GM21786 (cell line): ENCODE data around the gene ZNF74.

Source experiments
- ATAC-seq: cut with Tn5 transposase; IDR thresholded peaks from one replicate; pipeline ENCODE4 v1.9.1; 2021; ENCODE audit not compliant: unreplicated experiment

ZNF74 gene

DNA sequence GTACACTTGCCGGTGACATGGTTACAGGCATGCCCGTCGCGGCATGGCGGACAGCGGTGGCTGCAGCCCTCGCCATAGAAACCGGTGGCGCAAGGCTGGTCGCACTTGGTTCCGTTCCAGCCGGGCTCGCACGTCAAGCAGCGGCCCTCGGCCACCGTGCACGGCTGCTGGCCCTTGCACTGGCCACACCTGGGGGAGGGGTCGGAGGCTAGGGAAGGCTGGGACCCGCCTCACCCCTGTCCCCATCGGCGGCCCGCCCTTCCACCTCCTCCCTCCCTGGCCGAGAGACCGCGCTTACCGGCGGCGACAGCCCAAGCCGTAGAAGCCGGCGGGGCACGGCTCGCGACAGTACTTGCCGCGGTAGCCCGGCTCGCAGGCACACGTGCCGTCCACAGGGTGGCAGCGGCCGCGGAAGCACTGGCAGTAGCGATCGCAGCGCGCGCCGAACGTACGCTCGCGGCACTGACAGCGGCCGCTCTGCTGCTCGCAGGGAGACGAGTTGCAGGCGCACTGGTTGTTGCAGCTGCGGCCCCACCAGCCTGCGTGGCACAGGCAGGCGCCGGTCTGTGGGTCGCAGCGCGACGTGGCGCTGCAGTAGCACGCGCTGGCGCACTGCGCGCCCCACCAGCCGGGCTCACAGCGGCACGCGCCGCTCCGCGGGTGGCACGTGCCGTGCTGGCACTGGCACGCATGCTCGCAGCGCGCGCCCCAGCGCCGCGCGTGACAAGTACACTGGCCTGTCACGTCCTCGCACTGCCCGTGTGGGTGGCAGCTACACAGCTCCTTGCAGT lies 37.0 kb downstream of the ZNF74 start:
- ATAC-seq: no peak

DNA sequence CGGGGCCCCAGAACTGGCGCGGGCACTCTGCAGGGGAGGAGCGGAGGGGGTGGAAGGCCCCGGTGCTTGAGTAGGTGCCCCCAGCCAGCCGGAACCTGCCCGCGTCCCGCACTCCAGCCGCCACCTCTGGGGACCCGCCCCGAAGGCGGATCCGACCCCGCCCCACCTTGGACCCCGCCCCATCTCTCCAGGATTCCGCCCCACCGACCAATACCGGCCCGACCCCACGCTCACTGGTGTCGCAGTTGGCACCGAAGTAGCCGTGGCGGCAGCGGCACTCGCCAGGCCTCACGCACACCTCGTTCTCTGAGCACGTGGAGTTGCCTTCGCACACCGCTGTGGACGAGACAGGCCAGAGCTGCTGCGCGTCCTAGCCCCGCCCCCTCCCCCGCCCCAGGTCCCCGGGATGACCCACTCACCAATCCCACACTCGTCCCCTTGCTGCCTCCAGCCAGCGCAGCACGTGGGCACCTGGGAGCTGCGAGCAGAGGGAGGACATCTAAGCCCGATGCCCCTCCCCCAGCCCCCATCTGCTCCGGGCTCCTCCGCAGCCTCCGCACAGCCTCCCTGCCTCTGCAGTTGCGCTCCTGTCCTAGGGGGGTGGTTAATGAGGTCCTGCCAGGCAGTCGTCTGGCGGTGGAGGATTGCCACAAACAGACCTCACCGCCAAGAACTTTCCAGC lies 37.7 kb downstream of the ZNF74 start:
- ATAC-seq: no peak

DNA sequence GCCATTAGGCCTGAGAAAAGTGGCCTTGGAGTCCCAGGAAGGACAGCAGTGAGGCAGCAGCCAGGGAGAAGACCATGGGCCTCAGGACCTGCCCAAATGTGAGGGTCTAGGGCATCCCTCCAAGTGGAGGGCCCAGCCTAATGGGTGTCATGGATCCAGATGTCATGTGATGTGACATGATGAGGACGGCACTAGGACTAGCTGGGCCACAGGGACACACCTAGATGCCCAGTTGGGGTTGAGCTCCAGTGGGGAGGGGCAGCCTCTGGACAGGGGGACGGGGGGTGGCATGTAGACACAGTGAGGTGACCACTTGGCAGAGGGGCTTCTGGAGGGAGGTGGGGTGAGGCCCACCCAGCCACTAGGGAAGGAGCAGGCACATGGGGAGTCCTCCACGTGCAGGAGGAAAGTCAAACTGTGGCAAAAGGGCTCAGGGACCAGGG lies 38.3 kb downstream of the ZNF74 start:
- ATAC-seq: no peak

DNA sequence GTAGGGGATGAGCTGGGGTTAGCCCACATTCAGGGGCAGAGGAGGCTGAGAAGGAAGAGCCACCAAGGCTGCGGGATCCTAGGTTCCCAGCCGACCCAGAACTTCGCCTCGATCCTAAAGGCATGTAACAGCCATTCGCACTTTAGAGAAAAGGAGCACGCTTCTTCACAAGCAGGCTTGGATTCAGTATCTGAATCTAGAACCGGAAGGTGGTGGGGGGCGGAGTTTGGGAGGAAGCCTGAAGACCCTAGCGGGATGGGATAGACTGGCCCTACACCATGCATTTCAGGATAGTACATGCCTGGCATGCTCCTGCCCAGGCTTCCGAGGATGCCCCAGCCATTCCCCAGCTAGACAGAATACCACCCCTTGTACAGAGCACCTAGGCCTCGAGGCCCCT lies 39.2 kb downstream of the ZNF74 start:
- no peak for ATAC-seq

GRCh38 chr22:20433686-20434241 lies 39.8 kb downstream of the ZNF74 start:
- ATAC-seq: no peak

- no peak for ATAC-seq
Measured at GRCh38 chr22:20434264-20434751, 40.4 kb downstream of the ZNF74 start.

DNA sequence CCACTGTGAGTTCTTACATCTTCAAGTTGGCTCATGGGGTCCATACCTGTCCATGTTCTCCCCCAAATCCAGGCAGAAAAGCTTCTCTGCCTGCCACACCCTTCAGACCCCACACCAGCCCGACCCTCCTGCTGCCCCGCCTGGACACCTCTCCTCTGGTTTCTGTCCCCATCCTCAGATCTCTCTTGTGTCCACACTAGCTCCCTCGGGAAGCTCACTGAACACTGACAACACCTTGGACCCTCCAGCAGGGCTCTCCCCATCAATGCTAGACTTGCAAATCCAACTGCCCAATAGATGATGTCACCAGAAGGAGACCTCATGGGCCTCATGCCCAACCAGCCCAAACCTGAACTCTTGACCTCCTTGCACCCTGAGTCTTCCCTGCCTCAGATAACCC lies 40.8 kb downstream of the ZNF74 start:
- ATAC-seq: no peak

DNA sequence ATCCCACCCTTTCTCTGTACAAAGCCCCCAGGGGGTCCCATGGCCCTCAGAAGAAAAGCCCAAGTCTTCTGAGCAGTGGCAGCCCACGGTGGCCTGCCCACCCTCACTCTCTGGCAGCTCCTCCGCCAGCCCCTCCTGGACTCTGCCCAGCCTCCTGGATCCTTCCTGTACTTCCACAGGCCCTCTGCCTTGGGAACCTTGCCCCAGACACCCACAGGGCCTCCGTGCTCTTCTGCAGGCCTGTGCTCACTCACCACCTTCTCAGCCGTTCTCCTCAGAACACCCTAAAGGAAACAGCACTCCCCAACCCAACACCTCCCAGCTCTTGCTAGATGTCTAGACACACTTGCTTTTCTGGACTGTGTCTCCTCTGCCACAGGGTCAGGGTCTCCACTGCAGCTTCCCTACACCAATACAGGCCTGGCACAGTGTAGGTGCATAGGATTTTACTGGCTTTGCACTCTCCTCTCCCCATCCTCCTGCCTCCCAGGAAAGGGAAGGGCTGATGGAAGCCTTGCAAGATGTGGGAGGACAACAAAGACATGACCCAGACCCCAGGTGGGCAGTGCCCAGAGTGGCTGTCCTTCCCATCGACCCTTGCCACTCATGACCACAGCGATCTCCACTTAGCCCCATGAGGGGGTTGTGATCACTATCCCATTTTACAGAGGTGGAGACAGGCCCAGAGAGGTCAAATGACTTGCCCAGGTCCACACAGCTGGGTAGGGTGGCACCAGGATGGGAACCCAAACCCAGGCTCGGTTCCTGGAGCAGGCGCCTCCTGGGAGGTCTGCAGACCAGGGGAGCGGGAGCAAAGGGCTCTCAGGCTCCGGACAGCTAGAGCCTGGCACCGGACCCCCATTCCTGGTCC lies 41.7 kb downstream of the ZNF74 start:
- no peak for ATAC-seq

GRCh38 chr22:20436307-20436767 lies 42.4 kb downstream of the ZNF74 start:
- no peak for ATAC-seq

DNA sequence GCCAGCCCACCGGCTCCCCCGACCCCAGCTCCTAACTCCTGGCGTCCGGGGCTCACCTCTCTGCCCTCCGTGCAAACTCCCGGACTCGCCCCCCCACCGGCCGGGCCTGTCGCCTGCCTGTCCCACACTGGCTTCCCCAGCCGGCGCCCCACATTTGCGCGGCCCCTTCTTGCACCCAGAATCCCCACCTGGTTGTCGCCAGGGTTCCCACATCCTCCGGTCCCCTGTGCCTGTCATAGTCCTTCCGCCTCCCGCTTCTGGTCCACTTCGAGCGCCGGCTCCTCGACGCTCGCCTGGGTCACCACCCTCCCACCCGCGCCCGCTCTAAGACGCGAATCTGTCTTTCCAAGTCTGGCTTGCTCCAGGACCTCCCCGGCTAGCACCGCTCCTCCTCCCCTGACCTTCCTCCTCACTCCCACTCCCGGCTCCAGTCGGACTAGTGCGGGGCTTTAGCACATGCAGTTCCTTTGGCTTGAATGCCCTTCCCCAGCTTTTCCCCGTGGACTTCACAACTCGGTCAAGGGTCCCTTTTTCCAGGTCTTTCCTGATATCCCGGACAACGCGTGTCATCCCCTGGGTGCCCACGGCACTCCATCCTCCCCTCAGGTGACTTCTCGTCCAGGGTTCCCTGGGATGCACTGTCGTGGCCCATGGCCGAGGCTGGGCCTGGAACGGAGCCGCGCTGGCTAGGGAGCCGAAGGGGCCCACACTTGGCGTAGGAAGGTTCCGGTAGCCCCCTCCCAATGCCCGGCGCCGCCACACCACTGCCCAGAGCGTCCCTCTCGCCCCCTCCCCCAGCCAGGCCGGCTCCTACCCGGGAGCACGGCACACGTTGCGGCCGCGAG lies 43.0 kb downstream of the ZNF74 start:
- no peak for ATAC-seq

DNA sequence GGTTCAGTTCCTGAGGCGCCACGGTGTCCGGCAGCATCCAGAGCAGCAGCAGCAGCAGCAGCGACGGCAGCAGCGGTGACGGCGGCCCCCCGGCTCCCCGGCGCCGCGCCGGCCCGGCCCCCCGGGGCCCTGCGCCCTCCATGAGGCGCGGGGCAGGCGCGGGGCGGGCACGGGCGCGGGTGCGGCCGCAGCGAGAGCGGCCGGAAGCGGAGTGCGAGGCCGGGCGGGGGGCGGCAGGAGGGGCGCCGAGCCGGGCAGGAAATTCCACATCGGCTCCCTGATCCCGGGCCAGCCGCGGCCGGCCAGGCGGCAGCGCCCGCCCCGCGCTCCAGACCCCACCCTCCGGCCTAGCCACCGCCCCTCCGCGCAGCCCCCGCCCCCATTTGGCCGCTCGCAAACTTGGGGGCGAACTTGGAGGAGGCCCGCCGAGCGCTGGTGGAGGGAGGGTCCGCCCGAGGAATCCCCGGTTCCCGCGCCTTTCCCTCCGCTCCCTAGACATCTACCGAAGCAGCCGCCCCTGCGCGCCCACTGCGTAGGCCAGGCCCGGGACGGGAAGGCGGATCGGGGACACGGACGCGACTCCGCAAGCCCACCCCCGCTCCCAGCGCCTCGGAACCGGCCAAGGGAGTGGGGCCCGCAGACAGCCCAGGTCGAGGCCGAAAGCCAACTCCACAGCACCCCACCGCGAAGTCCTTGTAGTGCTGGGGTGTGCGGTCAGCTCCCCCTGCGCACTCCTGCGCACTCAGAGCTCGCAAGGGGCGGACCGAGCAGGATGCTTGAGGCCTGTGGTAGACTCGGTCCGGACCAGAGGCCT lies 43.9 kb downstream of the ZNF74 start, which contains the start of gene SCARF2:
SCARF2 (minus strand) TSS at position 213 of the 814 bp plus-strand sequence; CDS start at position 142, 71 bp downstream.
- ATAC-seq: no peak

DNA sequence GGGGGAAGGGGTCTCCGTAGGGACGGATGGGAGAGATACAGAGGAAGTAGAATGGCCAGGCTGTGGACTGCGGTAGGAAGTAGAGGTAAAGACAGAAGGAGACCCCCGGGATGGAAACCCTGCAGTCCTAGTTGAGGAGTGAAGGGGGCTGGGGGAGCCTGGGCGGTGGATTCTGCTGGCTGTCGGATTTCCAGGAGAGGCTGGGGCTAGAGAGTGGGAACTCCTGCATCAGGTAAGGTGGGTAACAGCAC lies 44.4 kb downstream of the ZNF74 start:
- ATAC-seq: no peak

DNA sequence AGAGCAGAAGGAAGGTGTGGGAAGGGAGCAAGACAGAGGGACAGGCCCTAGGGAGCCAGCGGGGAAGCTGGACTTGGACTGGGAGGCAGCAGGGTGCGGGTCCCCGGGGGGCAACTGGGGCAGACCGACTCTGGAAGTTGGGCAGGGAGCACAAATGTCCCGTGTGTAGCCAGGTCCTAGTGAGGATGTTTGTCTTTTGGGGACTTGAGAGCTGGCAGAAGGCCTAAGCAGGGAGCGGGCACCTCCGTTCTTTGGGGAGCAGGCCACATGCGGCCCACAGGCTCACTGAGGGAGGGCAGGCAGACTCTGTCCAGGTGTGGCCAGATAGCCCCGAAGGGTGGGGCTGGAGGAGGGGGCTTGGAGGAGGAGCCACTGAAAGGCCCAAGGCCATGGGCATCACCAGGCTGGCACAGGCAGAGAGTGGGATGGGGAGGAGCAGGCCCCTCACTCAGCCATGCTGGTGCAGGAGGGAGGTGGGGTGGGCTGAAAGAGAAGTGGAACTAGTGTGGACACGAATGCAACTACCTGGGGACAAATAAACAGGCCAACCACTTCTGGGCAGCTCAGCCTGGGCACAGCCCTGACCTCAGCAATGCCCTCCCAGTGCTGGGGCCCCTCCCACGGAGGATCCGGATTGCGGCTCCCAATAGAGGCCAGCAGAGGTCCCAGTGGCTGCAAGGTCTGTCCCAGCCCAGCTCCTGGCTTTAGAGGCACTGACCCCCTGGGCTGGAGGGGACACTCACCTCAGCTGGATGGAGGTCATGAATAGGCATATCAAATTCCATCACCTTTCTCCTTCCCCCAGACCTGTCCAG lies 44.9 kb downstream of the ZNF74 start:
- no peak for ATAC-seq

GRCh38 chr22:20439556-20439927 lies 45.6 kb downstream of the ZNF74 start:
- no peak for ATAC-seq

DNA sequence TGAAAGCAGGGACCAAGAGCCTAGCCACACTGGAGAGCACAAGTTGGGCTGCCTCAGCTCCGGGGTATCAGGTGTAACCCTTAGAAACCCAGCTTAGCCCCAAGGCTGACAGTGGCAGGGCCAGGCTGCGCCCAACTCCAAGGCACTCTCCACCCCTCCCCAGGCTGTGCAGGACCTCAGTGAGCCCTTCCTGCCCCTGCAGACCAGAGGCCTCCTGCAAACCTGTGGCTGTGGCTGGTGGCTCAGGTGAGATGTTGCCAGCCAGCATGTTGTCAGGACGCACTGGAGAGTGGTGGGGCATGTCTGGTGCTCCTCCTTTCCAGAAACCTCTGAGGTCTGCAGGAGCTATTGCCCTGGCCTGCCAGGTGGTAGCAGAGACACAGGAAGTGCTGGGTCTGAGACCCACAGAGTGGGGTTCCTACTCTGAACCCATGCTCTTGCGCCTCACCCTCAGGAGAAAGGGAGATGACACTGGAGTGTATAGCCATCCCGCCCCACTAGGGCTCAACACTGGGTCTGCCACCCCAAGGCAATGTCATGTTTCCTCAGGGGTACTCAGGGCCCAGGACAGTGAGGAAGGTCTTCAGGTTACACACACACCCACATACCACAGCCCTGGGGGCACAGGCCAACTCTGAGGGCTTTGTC lies 46.1 kb downstream of the ZNF74 start:
- no peak for ATAC-seq

DNA sequence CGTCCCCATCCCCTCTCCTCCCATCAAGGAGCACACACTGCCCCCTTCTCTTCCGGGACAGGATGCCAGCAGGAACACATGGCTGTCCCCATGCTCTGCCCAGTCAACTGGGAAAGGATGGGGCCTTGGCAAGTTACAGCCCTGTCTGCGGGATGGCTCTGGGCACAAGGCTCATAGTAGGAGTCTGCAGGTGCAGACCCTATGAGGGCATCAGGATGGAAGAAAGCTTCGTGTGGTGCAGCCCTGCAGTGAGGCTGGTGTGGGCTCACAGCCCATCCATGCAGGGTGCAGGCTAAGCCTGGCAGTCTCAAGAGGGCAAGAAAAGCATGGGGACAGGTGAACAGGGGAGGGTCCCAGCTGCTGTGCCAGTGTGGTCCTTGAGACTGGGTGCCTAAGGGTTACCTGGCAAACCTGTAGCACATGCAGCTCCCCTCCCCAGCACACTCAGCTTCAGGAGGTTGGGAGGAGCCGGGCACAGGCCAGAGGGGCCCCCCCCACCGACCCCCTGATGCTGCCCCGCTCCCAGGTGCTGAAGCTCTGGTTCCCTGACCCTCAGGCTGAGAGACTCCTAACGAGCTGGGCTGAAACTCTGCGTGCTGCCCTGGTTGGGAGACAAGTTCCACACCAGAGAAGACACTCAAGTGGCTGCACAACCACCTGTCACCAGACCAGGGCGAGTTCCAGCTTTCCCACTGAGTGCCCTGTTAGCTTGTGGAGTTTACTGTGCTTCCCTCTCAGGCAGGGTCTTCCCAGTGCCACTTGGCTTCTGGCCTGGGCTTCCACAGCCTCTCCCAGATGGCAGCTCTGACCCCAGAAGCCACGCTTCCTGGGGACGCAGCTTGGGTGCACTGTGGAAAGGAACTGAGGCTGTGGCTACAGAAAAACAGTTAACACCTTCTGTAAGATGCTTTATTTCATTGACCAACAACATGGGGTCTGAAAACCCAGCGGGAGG lies 47.0 kb downstream of the ZNF74 start:
- ATAC-seq: no peak
